ENCODE data around the gene SLC2A13.

DNA sequence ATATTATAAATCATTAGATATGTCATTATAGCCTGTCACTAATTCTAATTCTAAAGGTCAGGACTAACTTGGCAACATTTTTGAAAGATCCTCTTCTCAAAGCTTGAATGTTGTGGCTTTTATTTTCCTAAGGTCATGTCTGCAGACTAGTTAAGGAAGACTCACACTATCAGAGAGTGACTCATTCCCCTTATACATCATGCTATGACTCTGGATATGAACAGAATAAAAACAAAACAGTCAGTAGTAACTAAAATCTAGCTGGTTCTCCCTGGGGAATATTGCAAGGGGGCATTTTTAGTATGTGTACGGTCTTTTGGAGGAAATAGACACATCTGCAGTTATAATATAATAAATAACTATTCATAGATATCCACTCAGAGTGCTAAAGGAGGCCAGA, 170.6 kb downstream of the SLC2A13 start:
- no peak for TF ChIP-seq POLR2A (IDR thresholded peaks at IDR 0.05; ENCODE audit: low read depth, low read length)
- TF ChIP-seq POLR2AphosphoS5 (IDR thresholded peaks at IDR 0.05; ENCODE audit: low read depth, low read length), result no peak
- no peak for TF ChIP-seq TAF1 (IDR thresholded peaks at IDR 0.05; ENCODE audit: borderline replicate concordance, low read depth, low read length)
